ENCODE data around the gene ITGAL.
"Not testable (repeated sequence)": the region's sequence is repeated elsewhere in the genome, so short reads cannot be mapped to it uniquely, and the experiment has no call there.

Gene ITGAL
- long read RNA-seq, donor 1: 0 reads
- long read RNA-seq, donor 2: 0 reads
- long read RNA-seq, donor 3: 0 reads
- long read RNA-seq, donor 4: 0 reads
- long read RNA-seq, donor 5: 0 reads
- long read RNA-seq, donor 6: 0 reads
- long read RNA-seq, donor 7: 0 reads
- long read RNA-seq, donor 8: 0 reads

DNA sequence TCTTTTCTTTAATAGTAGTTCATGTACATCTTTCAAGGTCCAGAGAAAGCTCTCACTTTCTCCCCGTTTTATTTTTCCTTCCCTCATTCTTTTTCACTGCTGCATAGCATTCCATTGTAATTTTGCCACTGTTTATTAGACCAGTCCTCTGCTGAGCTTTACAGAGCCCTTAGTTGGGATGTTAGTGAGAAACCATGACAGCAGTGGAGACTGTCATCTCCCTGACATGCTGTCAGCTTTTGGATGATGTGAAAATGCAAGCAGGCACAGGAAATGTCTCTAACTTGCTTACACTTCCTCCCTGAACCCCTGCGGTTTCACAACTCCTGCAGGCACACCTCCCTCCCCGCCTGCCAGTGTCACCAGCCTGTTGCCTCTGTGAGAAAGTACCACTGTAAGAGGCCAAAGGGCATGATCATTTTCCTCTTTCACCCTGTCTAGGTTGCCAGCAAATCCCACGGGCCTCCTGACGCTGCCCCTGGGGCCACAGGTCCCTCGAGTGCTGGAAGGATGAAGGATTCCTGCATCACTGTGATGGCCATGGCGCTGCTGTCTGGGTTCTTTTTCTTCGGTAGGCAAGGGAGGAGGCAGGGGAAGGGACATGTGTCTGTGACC is at the start of gene ITGAL:
TSS of gene ITGAL (plus strand) at position 415 of the 615 bp plus-strand sequence. CDS start at position 511, 96 bp downstream.
- no peak for DNase-seq

DNA sequence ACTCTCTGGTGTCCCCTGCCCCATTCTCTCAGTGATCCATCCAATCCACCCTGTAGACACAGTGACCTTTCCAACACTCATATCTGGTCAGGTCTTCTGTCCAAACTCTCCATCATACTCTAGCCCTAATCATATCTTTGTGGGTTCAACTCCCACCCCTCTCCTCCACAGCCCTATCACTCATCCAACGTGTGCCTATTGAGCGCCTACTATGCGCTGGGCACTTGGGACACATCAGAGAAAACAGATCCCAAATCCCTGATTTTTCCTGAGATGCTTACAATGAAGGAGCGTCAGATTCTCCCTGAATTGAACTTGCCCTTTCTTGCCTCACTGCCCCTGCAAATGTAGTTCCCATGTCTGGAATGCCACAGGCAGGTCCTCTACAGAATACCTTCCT is 44.5 kb upstream of the ITGAL start:
- no peak for DNase-seq

DNA sequence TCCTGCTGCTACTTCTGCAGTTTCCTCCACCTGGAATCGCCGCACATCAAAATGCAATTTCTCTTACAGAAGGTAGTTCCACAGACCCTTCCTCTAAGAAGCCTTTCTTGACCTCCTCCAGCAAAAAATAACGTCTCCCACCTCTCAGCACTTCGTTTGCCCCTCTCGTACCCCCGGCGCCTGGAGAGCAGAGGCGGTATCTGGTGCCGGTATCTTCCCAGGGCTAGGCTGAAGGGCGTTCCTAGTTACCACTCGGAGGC is 43.2 kb upstream of the ITGAL start:
- DNase-seq: no peak

DNA sequence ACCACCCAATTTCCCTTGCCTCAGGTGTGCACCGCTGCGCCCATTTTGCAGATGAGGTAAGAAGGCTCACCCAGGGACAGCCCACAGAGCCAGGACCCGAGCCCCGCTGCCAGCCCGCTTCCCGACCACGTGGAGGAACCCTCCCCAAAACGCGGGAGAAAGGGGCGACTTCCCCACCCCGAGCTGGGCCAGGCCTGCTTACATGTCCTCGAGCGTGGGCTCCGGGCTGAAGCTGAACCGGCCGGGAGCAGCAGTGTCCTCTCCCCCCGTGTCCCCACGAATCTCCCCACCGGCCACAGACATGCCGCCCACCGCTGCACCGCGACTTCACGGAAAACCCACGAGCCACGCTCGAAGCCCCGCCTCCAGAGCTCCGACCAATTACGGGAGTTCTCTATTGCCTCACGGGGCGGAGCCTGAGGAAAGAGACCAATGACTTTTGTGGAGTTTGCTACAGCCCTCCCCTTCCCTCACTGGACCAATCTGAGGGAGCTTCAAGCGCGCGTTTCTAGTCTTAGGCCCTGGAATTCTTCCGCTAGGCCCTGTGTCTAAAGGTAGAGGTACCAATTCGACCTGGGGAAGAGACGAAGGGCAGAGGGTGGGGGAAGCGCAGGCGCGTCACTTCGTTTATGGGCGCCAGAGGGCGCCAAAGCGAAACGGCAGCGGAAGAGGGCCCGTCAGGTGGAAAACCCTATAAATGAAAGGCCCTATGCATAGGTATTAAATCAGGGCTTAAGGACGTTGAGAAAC is 42.7 kb upstream of the ITGAL start, which contains the start of gene DCTPP1:
TSS of gene DCTPP1 (minus strand) at position 353 of the 750 bp plus-strand sequence. CDS start at position 303, 50 bp downstream.
- DNase-seq: peak; percentile 82

DNA sequence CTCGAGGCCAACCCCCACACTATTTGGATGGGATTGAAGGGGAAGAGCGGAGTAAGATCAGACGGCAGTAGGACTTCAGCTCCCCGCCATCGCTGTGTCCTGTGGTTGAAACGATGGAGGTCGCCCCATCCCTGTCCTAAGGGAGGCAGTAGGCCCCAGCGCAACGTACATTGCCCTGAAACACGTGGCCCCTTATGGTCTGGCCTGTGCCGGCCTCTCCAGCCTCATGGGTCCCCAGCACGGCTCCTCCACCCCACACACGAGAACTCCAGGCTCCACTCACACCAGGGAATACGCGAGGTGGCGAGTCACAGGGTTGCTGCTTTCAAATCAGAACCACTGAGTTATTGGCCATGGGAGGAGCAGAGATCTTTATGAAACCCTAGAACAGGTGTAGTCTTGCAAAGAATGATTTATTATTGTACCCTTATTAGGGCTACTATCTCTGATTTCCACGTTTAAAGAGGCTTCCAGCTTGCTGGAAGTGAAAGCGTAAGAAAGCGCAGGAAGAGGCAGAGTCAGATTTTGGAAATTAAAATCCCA is 42.0 kb upstream of the ITGAL start:
- no peak for DNase-seq

DNA sequence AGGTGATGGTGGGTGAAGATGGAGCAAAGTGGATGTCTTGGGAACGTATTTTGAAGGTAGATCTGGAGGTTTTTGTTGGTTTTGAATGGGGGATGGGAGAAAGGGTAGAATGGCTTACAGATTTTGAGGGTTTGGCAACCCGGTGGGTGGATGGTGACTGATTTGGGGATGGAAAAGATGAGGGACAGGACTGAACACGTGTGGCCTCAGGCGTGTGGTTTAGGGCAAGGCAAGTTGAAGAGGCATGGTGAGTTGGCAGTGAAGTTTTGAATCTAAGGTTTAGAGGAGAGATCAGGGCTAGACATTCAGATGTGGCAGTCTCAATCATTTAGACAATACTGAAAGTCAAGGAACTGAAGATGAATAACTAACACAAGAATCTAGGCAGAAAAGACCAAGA is 37.7 kb upstream of the ITGAL start:
- no peak for DNase-seq

DNA sequence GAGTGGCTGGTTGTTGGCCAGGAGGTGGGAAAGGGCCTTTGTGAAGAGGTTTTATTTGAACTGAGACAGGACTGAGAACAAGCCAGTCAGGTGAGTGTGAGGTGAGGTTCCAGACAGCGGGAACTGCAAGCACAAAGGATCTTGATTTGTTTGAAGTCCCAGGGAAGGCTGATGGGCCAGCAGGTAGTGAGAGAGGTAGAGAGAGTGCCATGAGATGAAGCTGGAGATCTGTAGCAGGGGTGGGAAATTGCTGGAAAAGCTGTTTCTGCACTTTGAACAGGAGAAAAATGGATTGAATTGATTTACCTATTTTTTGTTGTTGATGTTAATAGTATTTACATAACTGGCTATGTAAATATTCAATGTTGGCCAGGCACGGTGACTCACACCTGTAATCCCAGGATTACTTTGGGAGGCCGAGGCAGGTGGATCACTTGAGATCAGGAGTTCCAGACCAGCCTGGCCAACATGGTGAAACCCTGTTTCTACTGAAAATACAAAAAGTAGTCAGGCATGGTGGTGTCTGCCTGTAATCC is 35.0 kb upstream of the ITGAL start:
- DNase-seq: no peak

DNA sequence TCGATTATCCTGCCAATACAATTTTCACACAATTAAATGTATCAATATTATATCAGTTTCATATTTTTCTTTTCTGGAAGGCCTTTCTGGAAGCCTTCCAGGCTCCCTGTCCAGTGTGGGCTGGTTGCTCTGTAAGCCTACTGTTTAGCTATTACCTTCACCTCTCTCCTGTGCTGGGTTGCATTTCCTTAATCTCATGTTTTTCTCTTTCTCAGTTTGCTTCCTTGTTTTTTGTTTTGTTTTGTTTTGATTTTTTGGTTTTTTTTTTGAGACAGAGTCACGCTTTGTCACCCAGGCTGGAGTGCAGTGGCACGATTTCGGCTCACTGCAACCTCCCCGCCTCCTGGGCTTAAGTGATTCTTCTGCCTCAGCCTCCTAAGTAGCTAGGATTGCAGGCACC is 33.7 kb upstream of the ITGAL start:
- DNase-seq: no peak

DNA sequence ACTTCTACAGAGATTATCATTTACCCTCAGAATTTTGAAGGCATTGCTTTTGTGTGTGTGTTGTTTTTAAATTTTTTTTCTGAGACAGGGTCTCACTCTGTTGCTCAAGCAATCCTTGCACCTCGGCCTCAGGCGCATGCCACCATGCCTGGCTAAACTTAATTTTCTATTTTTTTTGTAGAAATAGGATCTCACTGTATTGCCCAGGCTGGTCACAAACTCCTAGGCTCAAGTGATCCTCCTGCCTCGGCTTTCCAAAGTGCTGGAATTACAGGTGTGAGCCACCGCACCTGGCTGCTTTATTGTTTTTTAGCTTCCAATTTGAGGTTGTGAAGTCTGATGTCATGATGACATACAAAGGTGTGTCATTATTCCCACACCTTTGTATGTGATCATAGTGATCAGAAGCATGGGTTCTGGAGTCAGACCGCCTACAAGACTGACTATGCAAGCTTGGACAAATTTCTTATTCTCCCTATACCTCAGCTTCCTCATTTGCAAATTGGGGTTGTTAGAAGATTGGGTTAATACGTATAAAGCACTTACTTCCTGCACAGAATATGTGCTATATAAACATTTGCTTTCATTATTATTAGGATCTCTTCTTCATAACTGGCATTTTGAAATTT is 32.7 kb upstream of the ITGAL start:
- DNase-seq: no peak

DNA sequence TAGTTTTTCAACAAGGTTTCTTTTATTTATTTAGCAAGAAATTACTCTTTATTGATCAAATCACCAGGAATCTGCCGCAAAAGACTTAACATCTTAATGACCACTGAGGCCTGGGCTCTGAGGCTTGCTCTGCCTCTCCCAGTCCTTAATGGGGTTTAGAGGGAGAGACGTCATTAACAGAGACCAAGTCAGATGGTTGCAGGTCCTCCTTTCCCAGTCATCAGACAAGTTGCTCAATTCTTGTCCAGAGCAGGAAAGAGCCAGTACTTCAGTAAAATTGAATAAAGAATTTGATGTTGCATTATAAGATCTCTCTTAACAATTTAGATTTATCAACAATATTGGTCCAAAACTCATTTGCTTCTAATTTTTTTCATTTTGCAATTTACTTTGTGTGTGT is 28.9 kb upstream of the ITGAL start:
- DNase-seq: no peak

DNA sequence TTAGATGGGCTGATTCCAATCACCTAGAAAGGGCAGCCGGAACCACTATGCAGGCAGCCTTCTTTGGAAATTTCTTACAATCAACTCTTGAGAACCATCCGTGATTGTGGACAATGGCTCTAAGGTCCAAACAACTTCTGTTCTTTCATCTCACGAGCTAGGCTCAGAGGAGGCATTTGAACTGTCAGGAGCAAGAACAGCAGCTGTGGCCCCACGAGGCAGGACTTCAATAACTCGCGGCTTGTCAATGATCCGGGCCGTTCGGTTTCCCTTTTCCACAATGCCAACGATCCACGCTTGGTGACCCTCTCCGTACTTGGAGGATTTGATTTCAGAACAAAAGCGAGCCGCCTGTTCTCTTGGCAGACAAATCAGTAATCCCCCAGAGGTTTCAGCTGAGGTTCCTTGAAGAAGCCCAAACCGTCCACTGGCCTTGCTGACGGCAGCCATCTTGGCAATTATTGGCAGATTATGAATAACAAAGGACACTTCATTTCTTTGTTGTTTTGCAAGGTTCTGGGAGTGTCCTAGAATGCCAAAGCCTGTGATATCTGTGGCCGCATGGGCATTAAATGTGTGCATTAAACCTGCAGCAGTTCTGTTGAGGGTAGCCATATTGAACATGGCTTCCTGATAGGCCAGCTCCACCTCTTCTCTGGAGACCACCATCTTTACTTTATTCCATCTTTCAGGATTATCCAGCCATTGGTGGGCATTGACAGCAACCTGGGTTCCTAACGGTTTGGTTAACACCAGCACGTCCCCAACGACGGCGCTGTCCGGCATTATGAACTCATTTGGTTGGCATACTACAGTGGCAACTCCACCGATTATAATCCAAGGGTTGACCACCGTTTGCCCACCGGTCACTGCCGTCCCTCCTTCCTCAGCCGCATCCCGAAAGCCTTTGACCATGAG is 28.1 kb upstream of the ITGAL start:
- no peak for DNase-seq

DNA sequence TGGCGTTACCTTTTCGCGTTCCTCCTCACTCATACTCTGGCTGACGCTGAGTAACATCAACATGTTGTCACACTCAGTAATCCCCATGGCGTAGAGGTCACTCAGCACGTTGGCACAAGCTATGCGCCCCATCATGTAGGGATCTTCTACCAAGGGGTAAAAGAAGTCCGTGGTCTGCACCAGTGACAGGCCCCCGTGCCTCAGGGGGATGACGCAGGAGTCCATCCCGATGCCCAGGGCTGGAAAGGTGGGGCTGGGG is 27.5 kb upstream of the ITGAL start:
- DNase-seq: no peak

DNA sequence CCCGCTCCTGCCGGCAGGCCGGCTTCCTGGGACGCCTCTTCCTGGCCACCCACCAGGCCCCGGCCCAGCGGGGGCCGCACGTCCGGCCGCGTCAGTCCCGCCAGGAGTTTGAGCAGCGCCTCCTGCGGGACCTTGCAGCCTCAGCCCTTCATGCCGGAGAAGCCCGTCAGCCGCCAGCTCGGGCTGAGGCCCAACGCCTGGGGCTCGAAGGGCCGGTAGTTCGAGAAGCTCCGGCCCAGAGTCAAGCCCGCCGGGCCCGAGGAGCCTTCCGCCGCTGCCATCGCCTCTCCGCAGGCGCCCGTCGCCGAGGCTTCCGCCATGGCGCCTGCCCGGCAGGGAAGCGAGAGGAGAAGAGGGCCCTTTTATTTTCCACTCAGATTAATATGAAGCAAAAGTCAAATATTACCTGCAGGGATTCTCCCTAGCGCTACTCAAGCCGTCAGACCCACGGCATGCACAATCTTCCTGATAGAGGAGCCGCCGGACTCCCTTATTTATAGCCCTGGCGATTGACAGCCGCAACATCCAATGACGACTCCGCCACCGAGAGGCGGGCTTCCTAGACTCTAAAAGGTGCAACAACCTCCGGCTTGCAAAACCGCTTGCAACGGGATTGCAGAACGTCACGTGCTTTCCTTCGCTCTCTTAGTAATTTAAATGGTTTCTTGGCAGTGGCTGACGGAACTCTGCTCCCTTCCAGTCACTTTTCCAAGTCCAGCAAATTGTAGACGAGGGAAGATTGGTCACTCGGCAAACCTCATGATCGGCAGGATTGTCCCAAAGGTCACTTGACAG is 26.9 kb upstream of the ITGAL start, which contains the start of gene SEPHS2:
TSS of gene SEPHS2 (minus strand) at position 467 of the 795 bp plus-strand sequence. CDS start at position 320, 147 bp downstream.
- DNase-seq: peak; percentile 95

DNA sequence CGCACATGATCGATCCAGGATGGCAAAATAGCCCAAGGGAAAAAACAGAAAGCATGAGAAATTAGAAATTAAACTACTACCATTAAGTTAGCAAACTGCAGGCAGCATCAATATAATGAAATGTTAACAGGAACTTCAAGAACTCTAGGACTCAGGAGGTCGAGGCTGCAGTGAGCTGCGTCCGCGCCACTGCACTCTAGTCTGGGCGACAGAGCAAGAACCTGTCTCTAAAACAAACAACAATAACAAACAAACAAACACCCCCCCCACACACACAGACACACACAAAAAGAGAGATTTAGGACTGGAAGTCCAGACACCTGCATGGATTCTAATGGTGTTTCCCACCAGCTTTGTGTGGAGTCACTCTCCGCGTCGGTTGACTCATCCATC is 26.3 kb upstream of the ITGAL start:
- no peak for DNase-seq

DNA sequence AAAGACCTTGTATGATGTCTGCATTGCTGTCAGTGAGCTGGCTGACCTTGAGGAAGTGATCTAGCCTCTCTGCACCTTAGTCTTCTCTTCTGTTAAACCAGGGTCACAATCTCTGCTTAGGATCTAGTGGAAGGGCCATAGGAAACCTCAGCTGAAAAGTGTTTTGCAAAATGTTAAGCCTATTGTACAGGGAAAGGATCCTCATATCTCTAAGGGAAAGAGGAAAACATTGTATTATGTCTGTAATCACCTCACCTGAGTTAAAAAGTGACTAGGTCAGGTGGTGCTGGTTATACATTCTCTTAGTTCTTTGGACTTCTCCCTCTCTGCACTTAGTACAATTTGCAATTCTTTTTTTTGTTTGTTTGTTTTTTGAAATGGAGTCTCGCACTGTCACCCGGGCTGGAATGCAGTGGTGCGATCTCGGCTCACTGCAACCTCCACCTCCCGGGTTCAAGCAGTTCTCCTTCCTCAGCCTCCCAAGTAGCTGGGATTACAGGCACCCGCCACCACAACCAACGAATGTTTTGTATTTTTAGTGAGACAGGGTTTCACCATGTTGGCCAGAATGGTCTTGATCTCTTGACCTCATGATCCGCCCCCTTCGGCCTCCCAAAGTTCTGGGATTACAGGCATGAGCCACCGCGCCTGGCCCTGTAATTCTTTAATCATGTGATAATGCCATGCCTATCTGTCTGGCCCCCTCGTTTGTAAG is 24.9 kb upstream of the ITGAL start:
- peak; percentile 32 for DNase-seq

DNA sequence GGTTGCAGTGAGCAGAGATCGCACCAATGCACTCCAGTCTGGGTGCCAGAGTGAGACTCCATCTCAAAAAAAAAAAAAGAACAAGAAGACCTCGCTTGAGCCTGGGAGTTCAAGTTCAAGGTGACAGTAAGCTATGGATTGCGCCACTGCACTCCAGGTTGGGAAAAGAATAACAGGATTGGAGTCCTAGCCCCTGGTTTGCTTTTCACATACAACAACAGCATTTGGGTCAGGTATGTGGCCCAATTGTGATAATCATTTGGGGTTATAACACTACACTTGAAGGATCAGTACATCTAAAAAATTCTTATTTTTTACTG is 23.5 kb upstream of the ITGAL start:
- no peak for DNase-seq

DNA sequence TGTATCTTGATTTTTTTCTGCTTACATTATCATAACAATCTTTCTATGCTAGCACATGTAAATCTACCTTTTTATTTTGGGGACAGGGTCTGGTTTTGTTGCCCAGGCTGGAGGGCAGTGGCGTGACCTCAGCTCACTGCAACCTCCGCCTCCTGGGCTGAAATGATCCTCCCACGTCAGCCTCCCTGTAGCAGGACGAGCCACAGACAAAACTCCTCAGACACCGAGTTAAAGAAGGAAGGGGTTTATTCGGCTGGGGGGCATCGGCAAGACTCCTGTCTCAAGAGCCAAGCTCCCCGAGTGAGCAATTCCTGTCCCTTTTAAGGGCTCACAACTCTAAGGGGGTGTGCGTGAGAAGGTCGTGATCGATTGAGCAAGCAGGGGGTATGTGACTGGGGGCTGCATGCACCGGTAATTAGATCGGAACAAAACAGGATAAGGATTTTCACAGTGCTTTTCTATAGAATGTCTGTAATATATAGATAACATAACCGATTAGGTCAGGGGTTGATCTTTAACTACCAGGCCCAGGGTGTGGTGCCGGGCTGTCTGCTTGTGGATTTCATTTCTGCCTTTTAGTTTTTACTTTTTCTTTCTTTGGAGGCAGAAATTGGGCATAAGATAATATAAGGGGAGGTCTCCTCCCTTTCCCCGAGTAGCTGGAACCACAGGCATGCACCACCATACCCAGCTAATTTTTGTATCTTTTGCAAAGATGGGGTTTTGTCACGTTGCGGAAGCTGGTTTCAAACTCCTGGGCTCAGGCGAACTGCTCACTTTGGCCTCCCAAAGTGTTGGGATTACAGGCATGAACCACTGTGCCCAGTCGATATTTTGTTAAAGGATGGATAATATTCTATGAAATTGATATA is 19.6 kb upstream of the ITGAL start:
- not testable (repeated sequence) for DNase-seq

DNA sequence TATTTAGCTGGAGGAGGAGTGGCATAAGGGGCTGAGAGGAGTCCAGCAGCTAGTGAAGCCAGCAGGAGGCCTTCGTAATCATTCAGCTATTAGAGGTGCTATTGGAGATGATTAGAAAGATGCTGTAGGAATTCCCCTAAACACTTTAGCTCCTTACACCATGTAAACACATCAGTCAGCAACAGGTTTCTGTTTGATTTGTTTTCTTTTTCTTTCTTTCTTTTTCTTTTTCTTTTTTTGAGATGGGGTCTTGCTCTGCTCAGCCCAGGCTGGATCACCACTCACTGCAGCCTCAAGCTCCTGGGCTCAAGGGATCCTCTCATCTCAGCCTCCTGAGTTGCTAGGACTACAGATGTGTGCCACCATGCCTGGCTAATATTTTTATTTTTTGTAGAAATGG is 16.2 kb upstream of the ITGAL start:
- no peak for DNase-seq

DNA sequence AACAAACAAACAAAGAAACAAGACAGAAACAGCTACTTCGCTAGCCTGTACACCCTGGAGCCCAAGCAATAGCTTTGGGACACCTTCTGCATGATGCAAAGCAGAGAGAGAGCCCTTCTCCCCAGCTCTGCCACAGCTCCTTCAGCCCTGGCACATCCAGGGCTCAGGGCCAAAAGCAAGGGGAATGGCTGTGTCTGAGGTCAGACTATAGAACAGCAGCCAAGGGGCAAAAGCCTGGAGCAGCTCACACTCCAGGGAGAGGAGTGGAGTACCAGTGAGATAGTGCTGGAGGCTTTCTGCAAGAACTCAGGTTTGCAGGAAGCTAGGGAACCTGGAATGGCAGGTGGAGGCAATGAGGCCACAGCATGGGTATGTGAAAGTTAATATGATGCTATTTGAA is 15.3 kb upstream of the ITGAL start:
- DNase-seq: no peak
